T-helper 1 cell (primary cell): ENCODE data around the gene ARRB2.
"Not testable (repeated sequence)": the region's sequence is repeated elsewhere in the genome, so short reads cannot be mapped to it uniquely, and the experiment has no call there.

Experiments
- DNase-seq, 5 donors: peaks; one replicate each; pipeline ENCODE4 v3.0.0-alpha.2; 2012 to 2020
- total RNA-seq, 4 donors: gene quantifications; one replicate each; lab custom pipeline; 2026; lab: John Stamatoyannopoulos, UW

Gene ARRB2
- 108 to 140 (median 126) reads per million in 4 donors for total RNA-seq

GRCh38 chr17:4709794-4710692 lies at the start of gene ARRB2:
ARRB2 (plus strand) TSS chr17:4710632; CDS start chr17:4710722, 90 bp downstream.
- DNase-seq = peak; percentile 97 to 100 (median 99)

GRCh38 chr17:4663711-4664110 lies 46.7 kb upstream of the ARRB2 start:
- no peak for DNase-seq

- DNase-seq = no peak
Observed at GRCh38 chr17:4664230-4664629, 46.2 kb upstream of the ARRB2 start.

- no peak for DNase-seq
Observed at GRCh38 chr17:4665027-4665426, 45.4 kb upstream of the ARRB2 start.

- no peak for DNase-seq
Observed at GRCh38 chr17:4666296-4666695, 44.1 kb upstream of the ARRB2 start.

- DNase-seq = no peak
Observed at GRCh38 chr17:4667166-4667565, 43.3 kb upstream of the ARRB2 start.

- no peak for DNase-seq
Observed at GRCh38 chr17:4672055-4672630, 38.3 kb upstream of the ARRB2 start.

GRCh38 chr17:4672751-4673150 lies 37.7 kb upstream of the ARRB2 start:
- DNase-seq = no peak

- DNase-seq = no peak
Observed at GRCh38 chr17:4673169-4673568, 37.3 kb upstream of the ARRB2 start.

GRCh38 chr17:4673986-4674684 lies 36.3 kb upstream of the ARRB2 start:
- DNase-seq = no peak

- no peak for DNase-seq
Observed at GRCh38 chr17:4674685-4674998, 35.8 kb upstream of the ARRB2 start.

- no peak for DNase-seq
Observed at GRCh38 chr17:4675791-4676190, 34.6 kb upstream of the ARRB2 start.

- DNase-seq = no peak
Observed at GRCh38 chr17:4676791-4677190, 33.6 kb upstream of the ARRB2 start.

- DNase-seq = no peak
Observed at GRCh38 chr17:4678448-4679026, 31.9 kb upstream of the ARRB2 start.

- DNase-seq = no peak
Observed at GRCh38 chr17:4679658-4680057, 30.8 kb upstream of the ARRB2 start.

GRCh38 chr17:4683739-4684138 lies 26.7 kb upstream of the ARRB2 start:
- DNase-seq = not testable (repeated sequence)

GRCh38 chr17:4689872-4690271 lies 20.6 kb upstream of the ARRB2 start:
- DNase-seq = not testable (repeated sequence)

GRCh38 chr17:4690745-4691144 lies 19.7 kb upstream of the ARRB2 start:
- DNase-seq = no peak

GRCh38 chr17:4691686-4692085 lies 18.7 kb upstream of the ARRB2 start:
- no peak for DNase-seq

- DNase-seq = no peak
Observed at GRCh38 chr17:4693416-4693815, 17.0 kb upstream of the ARRB2 start.

- peak in 2 of 5 donors; percentile 16 to 77 for DNase-seq
Observed at GRCh38 chr17:4696437-4696805, 14.0 kb upstream of the ARRB2 start.

- DNase-seq = not testable (repeated sequence)
Observed at GRCh38 chr17:4699401-4700056, 10.9 kb upstream of the ARRB2 start.

- DNase-seq = no peak
Observed at GRCh38 chr17:4701116-4701515, 9.3 kb upstream of the ARRB2 start.
